Loucy (cell line): ENCODE results near the gene MTARC1.

Source experiments
- CTCF ChIP-seq: fragments of 200-600 bp; sonication (generic); conservative IDR thresholded peaks from 2 replicates; pipeline ENCODE4 v1.5.1; 2014; ENCODE audit warnings: mild to moderate bottlenecking, antibody characterized with exemption, low read length
- EZH2phosphoT487 ChIP-seq: fragments of 200-600 bp; IDR thresholded peaks from 2 replicates; pipeline ENCODE4 v1.6.1; 2018; ENCODE audit warnings: antibody characterized with exemption, mild to moderate bottlenecking, moderate library complexity, borderline replicate concordance

- TF ChIP-seq CTCF, result no peak
- TF ChIP-seq EZH2phosphoT487, result no peak
Observed at GRCh38 chr1:220798338-220798737, 11.6 kb downstream of the MTARC1 start.
